PC-9 (cell line): Measurements from ENCODE around the gene SLC9A9. TPM values are rescaled to one million over a fixed set of nuclear protein-coding genes. Genes with fewer than 3 reads are reported as not detected.

Experiments used
- BruUV-seq: library from RNA; stranded (reverse); fragments of 400-500 nt; replicated peaks from 2 replicates; lab custom pipeline; 2021; lab: Mats Ljungman, UMichigan
- CTCF ChIA-PET: fragments of 300-600 bp; sonication (Branson Sonifier 250); formaldehyde crosslinking; loops from one replicate; lab custom pipeline; 2022; ENCODE audit warnings: antibody characterized with exemption; lab: Charles Lee
- POLR2A ChIA-PET: fragments of 300-600 bp; sonication (Branson Sonifier 250); formaldehyde crosslinking; loops from one replicate; lab custom pipeline; 2022; ENCODE audit warnings: antibody characterized with exemption; ENCODE audit not compliant: unreplicated experiment; lab: Charles Lee
- DNase-seq, 2 experiments: peaks; one replicate each; pipeline versions ENCODE4 v3.0.0 to v3.0.0-alpha.2; 2015 to 2022; ENCODE audit warnings: mixed read lengths in 1 of 2
- H2AFZ ChIP-seq: fragments of 200-600 bp; sonication (generic); 2 replicates; pipeline ENCODE4 v1.8.1; 2017; ENCODE audit warnings: antibody characterized with exemption
- H3F3A ChIP-seq: fragments of 200-600 bp; sonication (generic); 2 replicates; pipeline ENCODE4 v1.8.1; 2017; ENCODE audit warnings: antibody characterized with exemption, mild to moderate bottlenecking, low read depth; ENCODE audit not compliant: insufficient read depth
- H3K27ac ChIP-seq: fragments of 200-600 bp; sonication (generic); 2 replicates; pipeline ENCODE4 v1.6.1; 2016; ENCODE audit warnings: mixed run types
- H3K27me3 ChIP-seq: fragments of 200-600 bp; sonication (generic); 2 replicates; pipeline ENCODE4 v1.6.1; 2016; ENCODE audit warnings: low read depth, mixed run types; ENCODE audit not compliant: insufficient read depth
- H3K36me3 ChIP-seq: fragments of 200-600 bp; sonication (generic); 2 replicates; pipeline ENCODE4 v1.6.1; 2016; ENCODE audit warnings: low read depth, mixed run types
- H3K4me1 ChIP-seq: fragments of 200-600 bp; sonication (generic); replicated peaks from 2 replicates; pipeline ENCODE4 v1.6.1; 2016; ENCODE audit warnings: mixed run types; ENCODE audit not compliant: insufficient read depth
- H3K4me2 ChIP-seq: fragments of 200-600 bp; sonication (generic); 2 replicates; pipeline ENCODE4 v1.6.1; 2017; ENCODE audit warnings: mixed run types
- H3K4me3 ChIP-seq: fragments of 200-600 bp; sonication (generic); 2 replicates; pipeline ENCODE4 v1.6.1; 2016; ENCODE audit warnings: mixed run types
- H3K79me2 ChIP-seq: fragments of 200-600 bp; sonication (generic); 2 replicates; pipeline ENCODE4 v1.6.1; 2017; ENCODE audit warnings: low read depth, mixed run types
- H3K9me2 ChIP-seq: fragments of 200-600 bp; sonication (generic); 2 replicates; pipeline ENCODE4 v1.8.1; 2017; ENCODE audit warnings: mild to moderate bottlenecking; ENCODE audit not compliant: insufficient read depth
- H3K9me3 ChIP-seq: fragments of 200-600 bp; sonication (generic); 2 replicates; pipeline ENCODE4 v1.8.1; 2016; ENCODE audit warnings: low read depth; ENCODE audit not compliant: insufficient read depth
- H4K20me1 ChIP-seq: fragments of 200-600 bp; sonication (generic); 2 replicates; pipeline ENCODE4 v1.8.1; 2017; ENCODE audit not compliant: insufficient read depth
- CTCF ChIP-seq: fragments of 200-600 bp; sonication (generic); conservative IDR thresholded peaks from 2 replicates; pipeline ENCODE4 v1.6.1; 2017; ENCODE audit warnings: mixed run types, antibody characterized with exemption, mild to moderate bottlenecking, moderate library complexity
- EZH2 ChIP-seq: fragments of 200-600 bp; sonication (generic); IDR thresholded peaks from 2 replicates; pipeline ENCODE4 v1.8.0; 2017; ENCODE audit warnings: antibody characterized with exemption, low read depth
- intact Hi-C: fragments of 100-400 bp; cut with micrococcal nuclease; formaldehyde crosslinking; loops from one replicate; pipeline ENCODE4 v1.10.0; 2022; ENCODE audit not compliant: unreplicated experiment
- total RNA-seq: library from RNA; stranded (reverse); gene quantifications from 2 replicates; pipeline ENCODE4 v1.2.3, GENCODE V29; 2021

The SLC9A9 gene
- total RNA-seq, 1 experiment from 2014 or later, result 1.7 TPM

DNA sequence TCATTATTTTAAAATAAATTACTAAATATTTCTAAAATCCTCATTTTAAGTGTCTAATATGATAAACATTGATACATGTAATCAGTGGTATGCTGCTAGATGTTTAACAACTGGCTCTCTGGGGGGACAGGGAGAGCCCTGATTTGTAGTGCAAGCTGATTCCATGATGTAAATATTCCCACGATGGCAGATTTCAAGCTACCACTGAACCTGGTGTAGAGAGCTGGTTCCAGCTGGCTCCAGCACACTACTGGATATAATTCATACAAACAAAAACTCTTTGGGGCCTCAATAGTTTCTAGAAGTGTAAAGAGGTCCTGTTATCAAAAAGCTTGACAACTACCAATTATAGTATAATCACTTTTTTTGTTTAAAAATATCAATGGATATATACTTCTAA is 316.2 kb downstream of the SLC9A9 start:
- no peaks in the 10 kb centered on the region for H3K9me2 ChIP-seq
- no peak overlapping the region for H3K4me2 ChIP-seq
- no TSS peak for BruUV-seq
- no peak for DNase-seq
- no peak overlapping the region for H3K4me3 ChIP-seq
- no peak for TF ChIP-seq EZH2
- no peak for TF ChIP-seq CTCF
- H3K27me3 ChIP-seq, result no peaks in the 10 kb centered on the region
- H4K20me1 ChIP-seq, result no peaks in the 10 kb centered on the region
- no peaks in the 10 kb centered on the region for H3F3A ChIP-seq
- no peak overlapping the region for H2AFZ ChIP-seq
- intact Hi-C loops, result no loop called here
- no peaks in the 10 kb centered on the region for H3K9me3 ChIP-seq
- no peak overlapping the region for H3K27ac ChIP-seq
- no peaks in the 10 kb centered on the region for H3K79me2 ChIP-seq
- no peaks in the 10 kb centered on the region for H3K4me1 ChIP-seq
- H3K36me3 ChIP-seq, result no peaks in the 10 kb centered on the region
- ChIA-PET CTCF (no interaction called here), POLR2A (no interaction called here)

DNA sequence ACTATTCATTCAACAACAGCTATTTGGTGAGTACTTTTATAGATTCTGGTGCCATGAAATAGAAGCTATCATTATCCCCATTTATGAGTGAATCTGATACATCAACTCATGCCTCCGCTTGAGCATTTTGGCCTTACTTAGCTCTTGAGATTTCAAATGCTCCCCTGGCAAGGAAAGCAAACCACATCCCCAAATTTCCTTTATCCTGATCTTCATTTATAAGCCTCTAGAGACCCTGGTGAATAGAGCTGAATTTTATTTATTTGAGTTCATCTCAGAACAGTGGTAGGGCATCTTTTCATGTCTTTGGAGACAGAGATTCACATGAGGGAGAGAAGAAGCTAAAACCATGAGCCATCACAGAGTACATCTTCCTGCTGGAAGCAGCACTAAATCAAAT is 317.2 kb downstream of the SLC9A9 start:
- no peaks in the 10 kb centered on the region for H3F3A ChIP-seq
- H3K9me2 ChIP-seq, result no peaks in the 10 kb centered on the region
- no TSS peak for BruUV-seq
- no peaks in the 10 kb centered on the region for H3K27me3 ChIP-seq
- H4K20me1 ChIP-seq, result no peaks in the 10 kb centered on the region
- H3K27ac ChIP-seq, result no peak overlapping the region
- no peak overlapping the region for H3K4me2 ChIP-seq
- H3K9me3 ChIP-seq, result no peaks in the 10 kb centered on the region
- POLR2A ChIA-PET, result no interaction called here
- H3K36me3 ChIP-seq, result no peaks in the 10 kb centered on the region
- H3K79me2 ChIP-seq, result no peaks in the 10 kb centered on the region
- DNase-seq, result no peak
- no peak overlapping the region for H3K4me3 ChIP-seq
- H3K4me1 ChIP-seq, result no peaks in the 10 kb centered on the region
- CTCF ChIA-PET, result no interaction called here
- no peak overlapping the region for H2AFZ ChIP-seq
- intact Hi-C loops, result no loop called here
- TF ChIP-seq EZH2 (no peak), CTCF (no peak)

DNA sequence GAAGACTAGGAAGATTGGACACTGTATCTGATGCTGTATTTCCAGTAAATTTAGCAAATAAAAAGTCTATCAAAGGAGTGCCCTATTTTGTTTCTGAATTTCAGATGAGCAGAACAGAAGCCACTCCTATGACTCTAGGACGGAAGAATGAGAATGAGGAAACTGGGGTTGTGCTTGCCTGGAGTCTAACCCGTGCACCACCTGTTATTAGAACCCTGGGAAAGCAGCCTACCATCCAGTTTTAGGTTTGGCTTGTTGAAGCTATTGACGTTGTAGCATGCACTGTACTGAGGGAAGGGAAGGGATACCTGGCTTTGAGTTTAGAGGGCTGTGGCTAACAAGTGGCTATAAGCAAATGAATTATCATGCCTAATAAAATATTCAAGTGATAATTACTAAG is 318.5 kb downstream of the SLC9A9 start:
- H3K36me3 ChIP-seq, result no peaks in the 10 kb centered on the region
- no TSS peak for BruUV-seq
- H3K27me3 ChIP-seq, result no peaks in the 10 kb centered on the region
- DNase-seq, result no peak
- TF ChIP-seq CTCF, result no peak
- TF ChIP-seq EZH2, result no peak
- H4K20me1 ChIP-seq, result no peaks in the 10 kb centered on the region
- no peaks in the 10 kb centered on the region for H3K79me2 ChIP-seq
- CTCF ChIA-PET, result no interaction called here
- intact Hi-C loops, result no loop called here
- no peak overlapping the region for H2AFZ ChIP-seq
- no peak overlapping the region for H3K4me3 ChIP-seq
- H3F3A ChIP-seq, result no peaks in the 10 kb centered on the region
- H3K4me1 ChIP-seq, result no peaks in the 10 kb centered on the region
- no peak overlapping the region for H3K4me2 ChIP-seq
- H3K9me3 ChIP-seq, result no peaks in the 10 kb centered on the region
- POLR2A ChIA-PET, result no interaction called here
- no peak overlapping the region for H3K27ac ChIP-seq
- no peaks in the 10 kb centered on the region; the same call in 1 of the 2 replicates for H3K9me2 ChIP-seq
